HG02970 (cell line): ENCODE data around the gene RAPGEFL1.
A peak's percentile ranks its signal among the peaks of the same experiment; 100 is the strongest.
"Not testable (repeated sequence)": the region's sequence is repeated elsewhere in the genome, so short reads cannot be mapped to it uniquely, and the experiment has no call there.

Source experiments
- ATAC-seq: cut with Tn5 transposase; IDR thresholded peaks from one replicate; pipeline ENCODE4 v1.9.1; 2021; ENCODE audit warnings: mild to moderate bottlenecking, moderate library complexity, moderate number of reproducible peaks; ENCODE audit not compliant: unreplicated experiment, low FRiP score

Gene RAPGEFL1

GRCh38 chr17:40198576-40198975, 21.3 kb downstream of the RAPGEFL1 start:
- no peak for ATAC-seq

- ATAC-seq, result no peak
Observed at GRCh38 chr17:40203131-40203530, 25.9 kb downstream of the RAPGEFL1 start.

- ATAC-seq, result not testable (repeated sequence)
Observed at GRCh38 chr17:40206193-40206592, 28.9 kb downstream of the RAPGEFL1 start.

GRCh38 chr17:40209404-40210093, 32.3 kb downstream of the RAPGEFL1 start:
- ATAC-seq, result no peak

GRCh38 chr17:40213914-40214313, 36.6 kb downstream of the RAPGEFL1 start:
- ATAC-seq, result not testable (repeated sequence)

- no peak for ATAC-seq
Observed at GRCh38 chr17:40218006-40218739, 40.9 kb downstream of the RAPGEFL1 start.

GRCh38 chr17:40218740-40219593, 41.7 kb downstream of the RAPGEFL1 start, which contains the start of gene WIPF2:
Gene WIPF2, plus strand, starts transcription at chr17:40219304. Its CDS starts 37,156 bp downstream, at chr17:40256460.
- ATAC-seq, result peak; percentile 93

- ATAC-seq, result no peak
Observed at GRCh38 chr17:40219594-40220338, 42.5 kb downstream of the RAPGEFL1 start.

- no peak for ATAC-seq
Observed at GRCh38 chr17:40224718-40225550, 47.7 kb downstream of the RAPGEFL1 start.

- not testable (repeated sequence) for ATAC-seq
Observed at GRCh38 chr17:40229146-40229545, 51.9 kb downstream of the RAPGEFL1 start.

- no peak for ATAC-seq
Observed at GRCh38 chr17:40230670-40231069, 53.4 kb downstream of the RAPGEFL1 start.

GRCh38 chr17:40231928-40232327, 54.7 kb downstream of the RAPGEFL1 start:
- not testable (repeated sequence) for ATAC-seq

GRCh38 chr17:40241252-40241834, 64.1 kb downstream of the RAPGEFL1 start:
- no peak for ATAC-seq

GRCh38 chr17:40242774-40243173, 65.5 kb downstream of the RAPGEFL1 start:
- no peak for ATAC-seq

- ATAC-seq, result no peak
Observed at GRCh38 chr17:40243761-40244160, 66.5 kb downstream of the RAPGEFL1 start.

GRCh38 chr17:40244255-40244654, 67.0 kb downstream of the RAPGEFL1 start:
- ATAC-seq, result no peak
